ENCODE data around the gene CCL19. TPM values are rescaled to one million over a fixed set of nuclear protein-coding genes. Genes with fewer than 3 reads are reported as not detected.
"Not testable (repeated sequence)": the region's sequence is repeated elsewhere in the genome, so short reads cannot be mapped to it uniquely, and the experiment has no call there.

Gene CCL19
- total RNA-seq (2021) (not detected in 2 replicates), Bru-seq, nascent RNA (not detected), BruChase-seq, experiment 1, labeled RNA remaining after a 2-hour chase (not detected), BruChase-seq, experiment 2, labeled RNA remaining after a 6-hour chase (not detected)
- long read RNA-seq = 0 reads

DNA sequence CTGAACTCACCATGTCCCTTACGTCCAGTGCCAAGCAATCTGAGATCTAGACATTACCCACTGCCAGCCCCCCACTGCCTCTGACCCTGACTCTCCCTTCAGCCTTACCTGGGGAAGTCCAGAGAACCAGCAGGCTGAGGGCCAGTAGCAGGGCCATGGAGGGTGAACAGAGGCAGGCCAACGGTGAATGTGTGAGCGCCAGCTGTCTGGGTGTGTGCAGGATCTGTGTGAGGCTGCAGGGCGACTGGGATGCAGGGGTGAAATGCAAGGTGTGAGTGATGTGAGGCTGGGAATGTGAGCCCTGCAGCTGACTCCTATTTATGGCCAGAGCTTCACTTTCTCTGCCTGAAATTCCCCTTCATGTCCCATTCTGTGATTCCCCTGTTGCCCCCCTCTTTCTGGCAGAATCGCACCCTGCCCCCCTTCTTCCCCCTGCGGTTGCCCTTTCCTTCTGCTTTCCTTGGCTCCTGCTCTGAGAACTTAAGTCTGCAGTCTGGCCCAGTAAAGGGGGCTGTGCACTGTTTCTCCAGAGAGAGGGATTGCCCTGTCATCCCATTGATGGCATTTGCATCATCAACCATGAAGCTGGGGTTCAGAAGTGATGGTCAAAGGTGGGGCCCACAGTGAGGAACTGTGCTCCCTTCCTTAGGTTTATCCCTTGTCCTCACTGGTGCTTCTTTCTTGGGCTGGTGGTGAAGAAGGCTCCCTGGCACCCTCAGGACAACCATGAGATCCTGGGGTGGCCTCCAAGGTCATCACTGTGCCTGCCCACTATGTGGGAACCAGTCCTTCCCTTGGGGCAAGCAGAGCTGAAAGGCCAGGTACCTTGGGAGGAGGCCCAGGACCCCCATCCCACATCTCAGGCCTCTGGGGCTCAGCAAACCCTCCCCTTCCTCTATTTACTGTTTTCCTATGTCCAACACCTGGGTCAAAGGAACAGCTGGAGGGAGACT, at the start of gene CCL19:
TSS of gene CCL19 (minus strand) at position 294 of the 953 bp plus-strand sequence. CDS start at position 157, 137 bp downstream.
- ChIA-PET POLR2A (ENCODE audit: low non-redundant PET) (no interaction called here), CTCF (interaction anchor here (1.6 kb wide), 1 partner anchor 11 kb away, joined by 8 read pairs; no protein-coding TSS in a partner anchor)
- intact Hi-C loops (cut with micrococcal nuclease; ENCODE audit: unreplicated experiment) = no loop called here
- H3K27ac ChIP-seq (ENCODE audit: low read depth, low read length, poor library complexity, severe bottlenecking) = no peak within 1 kb of the TSS
- TF ChIP-seq EZH2 (IDR thresholded peaks at IDR 0.05; ENCODE audit: borderline replicate concordance, low read depth, low read length, poor library complexity, severe bottlenecking) = no peak
- TF ChIP-seq, protein P1, sequence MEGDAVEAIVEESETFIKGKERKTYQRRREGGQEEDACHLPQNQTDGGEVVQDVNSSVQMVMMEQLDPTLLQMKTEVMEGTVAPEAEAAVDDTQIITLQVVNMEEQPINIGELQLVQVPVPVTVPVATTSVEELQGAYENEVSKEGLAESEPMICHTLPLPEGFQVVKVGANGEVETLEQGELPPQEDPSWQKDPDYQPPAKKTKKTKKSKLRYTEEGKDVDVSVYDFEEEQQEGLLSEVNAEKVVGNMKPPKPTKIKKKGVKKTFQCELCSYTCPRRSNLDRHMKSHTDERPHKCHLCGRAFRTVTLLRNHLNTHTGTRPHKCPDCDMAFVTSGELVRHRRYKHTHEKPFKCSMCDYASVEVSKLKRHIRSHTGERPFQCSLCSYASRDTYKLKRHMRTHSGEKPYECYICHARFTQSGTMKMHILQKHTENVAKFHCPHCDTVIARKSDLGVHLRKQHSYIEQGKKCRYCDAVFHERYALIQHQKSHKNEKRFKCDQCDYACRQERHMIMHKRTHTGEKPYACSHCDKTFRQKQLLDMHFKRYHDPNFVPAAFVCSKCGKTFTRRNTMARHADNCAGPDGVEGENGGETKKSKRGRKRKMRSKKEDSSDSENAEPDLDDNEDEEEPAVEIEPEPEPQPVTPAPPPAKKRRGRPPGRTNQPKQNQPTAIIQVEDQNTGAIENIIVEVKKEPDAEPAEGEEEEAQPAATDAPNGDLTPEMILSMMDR (conservative IDR thresholded peaks at IDR 0.05; ENCODE audit: low read depth, low read length) = no peak
- H3K4me3 ChIP-seq (ENCODE audit: low read depth, low read length, poor library complexity, severe bottlenecking) = no peak within 1 kb of the TSS
- H3K36me3 ChIP-seq (ENCODE audit: insufficient read depth, low read length, poor library complexity, severe bottlenecking) = no peaks in the 10 kb centered on the region
- DNase-seq (ENCODE audit: low spot score) = no peak
- no peaks in the 10 kb centered on the region for H3K27me3 ChIP-seq (replicated peaks; ENCODE audit: insufficient read depth, low read depth, low read length, poor library complexity)
- no peaks in the 10 kb centered on the region for H3K4me1 ChIP-seq (ENCODE audit: insufficient read depth, low read length, poor library complexity, severe bottlenecking)
- no peaks in the 10 kb centered on the region for H3K9me3 ChIP-seq (ENCODE audit: low read depth, low read length, poor library complexity, severe bottlenecking)
- BruUV-seq (replicated peaks) = no TSS peak

DNA sequence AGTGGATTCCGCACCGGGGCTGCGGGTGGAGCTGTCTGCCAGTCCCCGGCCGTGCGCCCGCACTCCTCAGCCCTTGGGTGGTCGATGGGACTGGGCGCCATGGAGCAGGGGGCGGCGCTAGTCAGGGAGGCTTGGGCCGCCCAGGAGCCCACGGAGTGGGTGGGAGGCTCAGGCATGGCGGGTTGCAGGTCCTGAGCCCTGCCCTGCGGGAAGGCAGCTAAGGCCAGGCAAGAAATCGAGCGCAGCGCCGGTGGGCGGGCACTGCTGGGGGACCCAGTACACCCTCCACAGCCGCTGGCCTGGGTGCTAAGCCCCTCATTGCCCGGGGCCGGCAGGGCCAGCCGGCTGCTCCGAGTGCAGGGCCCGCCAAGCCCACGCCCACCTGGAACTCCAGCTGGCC, 49.1 kb upstream of the CCL19 start:
- H3K27me3 ChIP-seq (replicated peaks; ENCODE audit: insufficient read depth, low read depth, low read length, poor library complexity); H3K36me3 ChIP-seq (ENCODE audit: insufficient read depth, low read length, poor library complexity, severe bottlenecking); DNase-seq (ENCODE audit: low spot score); H3K4me3 ChIP-seq (ENCODE audit: low read depth, low read length, poor library complexity, severe bottlenecking); POLR2A ChIA-PET (ENCODE audit: low non-redundant PET); BruUV-seq (replicated peaks); H3K4me1 ChIP-seq (ENCODE audit: insufficient read depth, low read length, poor library complexity, severe bottlenecking); CTCF ChIA-PET; intact Hi-C loops (cut with micrococcal nuclease; ENCODE audit: unreplicated experiment); H3K9me3 ChIP-seq (ENCODE audit: low read depth, low read length, poor library complexity, severe bottlenecking); H3K27ac ChIP-seq (ENCODE audit: low read depth, low read length, poor library complexity, severe bottlenecking): not testable (repeated sequence)

DNA sequence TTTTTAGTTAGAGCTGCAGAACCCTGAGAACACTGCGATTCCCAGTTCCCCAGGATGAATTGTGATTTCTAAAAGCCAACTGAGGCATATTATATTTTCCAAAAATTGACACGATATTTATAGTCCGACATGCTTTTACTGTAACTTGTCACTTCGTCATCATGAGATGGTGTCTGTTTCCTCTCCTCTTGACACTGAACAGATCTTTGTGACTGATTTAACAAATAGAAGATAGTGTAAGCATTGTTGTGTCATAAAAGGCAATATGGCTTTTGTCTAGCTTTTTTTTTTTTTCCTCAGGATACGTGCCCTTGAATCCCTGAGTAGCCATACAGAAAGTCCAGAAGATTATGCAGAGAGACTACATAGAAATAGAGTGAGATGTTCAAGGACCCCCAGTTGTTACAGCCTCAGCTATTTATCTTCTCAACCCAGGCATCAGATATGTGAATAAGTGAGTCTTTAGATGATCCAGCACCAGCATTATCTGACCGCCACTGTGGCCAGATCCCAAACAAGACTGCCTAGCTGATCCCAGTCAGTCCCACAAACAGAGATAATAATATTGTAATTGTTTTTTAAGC, 46.7 kb upstream of the CCL19 start:
- no peak overlapping the region for H3K27ac ChIP-seq (ENCODE audit: low read depth, low read length, poor library complexity, severe bottlenecking)
- POLR2A ChIA-PET (ENCODE audit: low non-redundant PET) = no interaction called here
- no peak for DNase-seq (ENCODE audit: low spot score)
- intact Hi-C loops (cut with micrococcal nuclease; ENCODE audit: unreplicated experiment) = no loop called here
- BruUV-seq (replicated peaks) = no TSS peak
- H3K4me3 ChIP-seq (ENCODE audit: low read depth, low read length, poor library complexity, severe bottlenecking) = no peak overlapping the region
- no peaks in the 10 kb centered on the region for H3K4me1 ChIP-seq (ENCODE audit: insufficient read depth, low read length, poor library complexity, severe bottlenecking)
- H3K9me3 ChIP-seq (ENCODE audit: low read depth, low read length, poor library complexity, severe bottlenecking) = no peaks in the 10 kb centered on the region
- H3K27me3 ChIP-seq (replicated peaks; ENCODE audit: insufficient read depth, low read depth, low read length, poor library complexity) = peaks cover 3% of the 10 kb centered on the region
- H3K36me3 ChIP-seq (ENCODE audit: insufficient read depth, low read length, poor library complexity, severe bottlenecking) = no peaks in the 10 kb centered on the region
- CTCF ChIA-PET = no interaction called here
- TF ChIP-seq, protein P1 (conservative IDR thresholded peaks at IDR 0.05; ENCODE audit: low read depth, low read length) = no peak
- no peak for TF ChIP-seq EZH2 (IDR thresholded peaks at IDR 0.05; ENCODE audit: borderline replicate concordance, low read depth, low read length, poor library complexity, severe bottlenecking)

All from A673 (cell line).